Measurements from ENCODE around the gene SHISAL1. TPM values are rescaled to one million over a fixed set of nuclear protein-coding genes. Genes with fewer than 3 reads are reported as not detected.

The SHISAL1 gene
- total and polyA plus RNA-seq, 2 donors (not counting 3 experiments of a cell fraction or from before 2014, with no cell fraction given), result 0.01 to 0.07 TPM

DNA sequence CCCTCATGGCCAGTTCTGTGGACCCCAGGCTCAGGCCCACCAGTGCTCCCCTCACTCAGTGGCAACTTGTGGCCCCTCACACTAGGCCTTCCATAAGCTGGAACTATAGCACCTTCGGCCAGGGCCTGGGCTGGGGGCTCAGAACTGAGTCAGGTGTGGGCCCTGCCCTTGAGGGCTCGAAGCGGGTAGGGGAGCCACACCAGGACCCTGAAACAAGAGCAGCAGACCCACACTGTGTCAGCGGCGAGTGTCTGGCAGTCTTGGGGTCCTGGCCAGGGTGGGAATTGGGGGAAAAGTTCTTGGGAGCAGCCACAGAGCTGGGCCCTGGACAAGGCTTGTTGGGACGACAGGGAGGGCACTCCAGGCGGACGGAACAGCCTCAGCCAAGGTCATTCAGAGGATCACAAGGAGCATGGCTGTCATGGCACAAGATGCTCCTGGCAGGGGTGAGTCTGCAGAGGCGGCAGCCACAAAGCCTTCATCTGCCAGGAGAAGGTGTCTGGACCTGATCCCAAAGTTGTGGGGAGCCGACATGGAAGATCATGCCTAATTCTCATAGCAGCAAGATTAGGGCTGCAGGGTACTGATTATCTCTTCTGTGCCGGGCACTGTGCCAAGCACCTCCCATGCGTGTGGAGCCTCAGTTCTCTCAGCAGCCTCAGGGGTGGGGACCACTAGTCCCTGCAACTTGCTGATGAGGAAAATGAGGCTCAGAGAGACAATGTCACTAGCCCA, 50.7 kb downstream of the SHISAL1 start:
- Histone ChIP-seq H3K9ac (replicated peaks; ENCODE audit: extremely low read depth, insufficient read depth, low read length) (no peak overlapping the region), H3K4me2 (ENCODE audit: insufficient read depth, low read length) (no peak overlapping the region), H3K27ac (ENCODE audit: insufficient read depth, low read depth, low read length) (no peak overlapping the region), H3K9me3 (replicated peaks; ENCODE audit: control insufficient read depth, insufficient read depth, low read length) (no peaks in the 10 kb centered on the region), H4K20me1 (replicated peaks; ENCODE audit: control insufficient read depth, extremely low read depth, insufficient read depth, low read length) (no peaks in the 10 kb centered on the region), H3K9me1 (replicated peaks; ENCODE audit: control insufficient read depth, extremely low read depth, insufficient read depth, low read length) (no peaks in the 10 kb centered on the region), H2AFZ (ENCODE audit: low read depth, low read length) (no peak overlapping the region), H3K4me1 (ENCODE audit: control insufficient read depth, extremely low read depth, insufficient read depth, low read length) (no peaks in the 10 kb centered on the region), H3K4me3 (replicated peaks in 1 of 3; ENCODE audit: insufficient read depth in 1 of 3, low read depth in 1 of 3, low read length in 3 of 3) (no peak overlapping the region), H3K27me3 (ENCODE audit: control insufficient read depth in 2 of 2, insufficient read depth in 2 of 2, low read length in 2 of 2) (no peaks in the 10 kb centered on the region), H3K36me3 (ENCODE audit: control insufficient read depth in 2 of 2, extremely low read depth in 1 of 2, insufficient read depth in 2 of 2, low read length in 2 of 2) (no peaks in the 10 kb centered on the region), H3K79me2 (ENCODE audit: control insufficient read depth, insufficient read depth, low read length) (no peaks in the 10 kb centered on the region)
- no TSS peak for BruUV-seq (replicated peaks)
- DNase-seq (ENCODE audit: low read depth, low spot score) (no peak), FAIRE-seq (no peak)
- ChIA-PET POLR2A (no interaction called here), CTCF (no interaction called here)
- intact Hi-C loops (cut with micrococcal nuclease) (no loop called here), dilution Hi-C loops (cut with MboI; ENCODE audit: extremely low pct_ligation_motif_present, low sequenced_read_pairs) (no loop called here)
- TF ChIP-seq GATA2 (IDR thresholded peaks at IDR 0.05; ENCODE audit: insufficient read depth, insufficient read length, low read depth, low read length), result no peak
- TF ChIP-seq, protein P1, sequence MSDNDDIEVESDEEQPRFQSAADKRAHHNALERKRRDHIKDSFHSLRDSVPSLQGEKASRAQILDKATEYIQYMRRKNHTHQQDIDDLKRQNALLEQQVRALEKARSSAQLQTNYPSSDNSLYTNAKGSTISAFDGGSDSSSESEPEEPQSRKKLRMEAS (IDR thresholded peaks at IDR 0.05; ENCODE audit: insufficient read depth, insufficient read length), result no peak
- TF ChIP-seq POLR2AphosphoS5 (IDR thresholded peaks at IDR 0.05; ENCODE audit: insufficient read depth, low read depth, low read length), result no peak
- TF ChIP-seq, protein P2, sequence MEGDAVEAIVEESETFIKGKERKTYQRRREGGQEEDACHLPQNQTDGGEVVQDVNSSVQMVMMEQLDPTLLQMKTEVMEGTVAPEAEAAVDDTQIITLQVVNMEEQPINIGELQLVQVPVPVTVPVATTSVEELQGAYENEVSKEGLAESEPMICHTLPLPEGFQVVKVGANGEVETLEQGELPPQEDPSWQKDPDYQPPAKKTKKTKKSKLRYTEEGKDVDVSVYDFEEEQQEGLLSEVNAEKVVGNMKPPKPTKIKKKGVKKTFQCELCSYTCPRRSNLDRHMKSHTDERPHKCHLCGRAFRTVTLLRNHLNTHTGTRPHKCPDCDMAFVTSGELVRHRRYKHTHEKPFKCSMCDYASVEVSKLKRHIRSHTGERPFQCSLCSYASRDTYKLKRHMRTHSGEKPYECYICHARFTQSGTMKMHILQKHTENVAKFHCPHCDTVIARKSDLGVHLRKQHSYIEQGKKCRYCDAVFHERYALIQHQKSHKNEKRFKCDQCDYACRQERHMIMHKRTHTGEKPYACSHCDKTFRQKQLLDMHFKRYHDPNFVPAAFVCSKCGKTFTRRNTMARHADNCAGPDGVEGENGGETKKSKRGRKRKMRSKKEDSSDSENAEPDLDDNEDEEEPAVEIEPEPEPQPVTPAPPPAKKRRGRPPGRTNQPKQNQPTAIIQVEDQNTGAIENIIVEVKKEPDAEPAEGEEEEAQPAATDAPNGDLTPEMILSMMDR (IDR thresholded peaks at IDR 0.05; ENCODE audit: extremely low read depth in 1 of 2, insufficient read depth in 1 of 2, low read depth in 1 of 2, low read length in 2 of 2), result no peak
- TF ChIP-seq MYC (IDR thresholded peaks at IDR 0.05; ENCODE audit: low read depth, low read length), result no peak
- no peak for TF ChIP-seq JUN (IDR thresholded peaks at IDR 0.05; ENCODE audit: borderline replicate concordance, insufficient read depth, insufficient read length, low read depth)
- TF ChIP-seq POLR2A (IDR thresholded peaks at IDR 0.05; ENCODE audit: low read depth, low read length), result no peak
- no peak for TF ChIP-seq EZH2 (IDR thresholded peaks at IDR 0.05; ENCODE audit: borderline replicate concordance, low read depth, low read length, severe bottlenecking)
- TF ChIP-seq FOS (IDR thresholded peaks at IDR 0.05; ENCODE audit: borderline replicate concordance, insufficient read depth, low read length), result no peak
